SK-N-MC (cell line): ENCODE measurements around the gene ANKRD31.

Experiments
- EZH2 ChIP-seq: fragments of 200-600 bp; sonication (generic); IDR thresholded peaks from one replicate; pipeline ENCODE4 v1.6.1; 2017; ENCODE audit warnings: antibody characterized with exemption
- FOXP2 ChIP-seq: optimal IDR thresholded peaks from 2 replicates; pipeline ENCODE3; 2011; ENCODE audit warnings: mild to moderate bottlenecking, moderate library complexity; ENCODE audit not compliant: insufficient read depth; ENCODE audit errors: extremely low read length, control extremely low read depth
- POLR2AphosphoS5 ChIP-seq: IDR thresholded peaks from 2 replicates; pipeline ENCODE4 v1.6.1; 2012; ENCODE audit warnings: mild to moderate bottlenecking, low read depth, low read length, borderline replicate concordance

GRCh38 chr5:75260708-75261107 is 24.0 kb upstream of the ANKRD31 start:
- no peak for TF ChIP-seq EZH2
- no peak for TF ChIP-seq POLR2AphosphoS5
- no peak for TF ChIP-seq FOXP2
